MM.1S (cell line): ENCODE data around the gene FEM1C.

ENCODE experiments used
- DNase-seq: peaks from one replicate; pipeline ENCODE4 v3.0.0-alpha.2; 2015
- H2AFZ ChIP-seq: fragments of 300-600 bp; sonication (generic); 2 replicates; pipeline ENCODE4 v1.6.0; 2016; ENCODE audit warnings: antibody characterized with exemption, low read length
- H3F3A ChIP-seq: fragments of 300-600 bp; sonication (generic); 2 replicates; pipeline ENCODE4 v1.6.1; 2016; ENCODE audit warnings: mild to moderate bottlenecking, antibody characterized with exemption, low read length, moderate library complexity, mixed read lengths; ENCODE audit not compliant: insufficient read depth
- H3K27ac ChIP-seq: fragments of 300-600 bp; sonication (generic); 2 replicates; pipeline ENCODE4 v1.5.1; 2016; ENCODE audit warnings: mild to moderate bottlenecking, low read length
- H3K27me3 ChIP-seq: fragments of 300-600 bp; sonication (generic); replicated peaks from 2 replicates; pipeline ENCODE4 v1.6.0; 2016; ENCODE audit warnings: low read length; ENCODE audit not compliant: insufficient read depth
- H3K36me3 ChIP-seq: fragments of 300-600 bp; sonication (generic); replicated peaks from 2 replicates; pipeline ENCODE4 v1.6.1; 2016; ENCODE audit warnings: mild to moderate bottlenecking, low read length, mixed read lengths; ENCODE audit not compliant: insufficient read depth
- H3K4me1 ChIP-seq: fragments of 300-600 bp; sonication (generic); 2 replicates; pipeline ENCODE4 v1.6.1; 2016; ENCODE audit warnings: low read length, mixed read lengths
- H3K4me2 ChIP-seq: fragments of 300-600 bp; sonication (generic); 2 replicates; pipeline ENCODE4 v1.6.0; 2016; ENCODE audit warnings: low read depth, low read length
- H3K4me3 ChIP-seq: fragments of 300-600 bp; sonication (generic); 2 replicates; pipeline ENCODE4 v1.5.1; 2016; ENCODE audit warnings: low read length, mixed read lengths
- H3K79me2 ChIP-seq: fragments of 300-600 bp; sonication (generic); 2 replicates; pipeline ENCODE4 v1.6.1; 2016; ENCODE audit warnings: mixed run types, low read length, mixed read lengths
- H3K9ac ChIP-seq: fragments of 300-600 bp; sonication (generic); 2 replicates; pipeline ENCODE4 v1.6.1; 2016; ENCODE audit warnings: low read length, mixed read lengths
- H3K9me2 ChIP-seq: fragments of 300-600 bp; sonication (generic); replicated peaks from 2 replicates; pipeline ENCODE4 v1.6.1; 2016; ENCODE audit warnings: mild to moderate bottlenecking, low read length, mixed read lengths; ENCODE audit not compliant: insufficient read depth
- H3K9me3 ChIP-seq: fragments of 300-600 bp; sonication (generic); replicated peaks from 2 replicates; pipeline ENCODE4 v1.6.1; 2016; ENCODE audit warnings: mild to moderate bottlenecking, low read length, mixed read lengths; ENCODE audit not compliant: insufficient read depth
- H4K20me1 ChIP-seq: fragments of 300-600 bp; sonication (generic); 2 replicates; pipeline ENCODE4 v1.6.1; 2016; ENCODE audit warnings: mild to moderate bottlenecking, low read length, moderate library complexity, mixed read lengths; ENCODE audit not compliant: insufficient read depth
- CTCF ChIP-seq: fragments of 300-600 bp; sonication (generic); IDR thresholded peaks from 2 replicates; pipeline ENCODE4 v1.5.1; 2016; ENCODE audit warnings: antibody characterized with exemption, low read length, mixed read lengths
- EZH2 ChIP-seq: fragments of 300-600 bp; sonication (generic); optimal IDR thresholded peaks from 2 replicates; pipeline ENCODE3; 2017; ENCODE audit warnings: low read depth, mild to moderate bottlenecking, antibody characterized with exemption, low read length, mixed read lengths
- EZH2phosphoT487 ChIP-seq: fragments of 300-600 bp; sonication (generic); IDR thresholded peaks from 2 replicates; pipeline ENCODE4 v1.6.1; 2018; ENCODE audit warnings: antibody characterized with exemption, low read length

The FEM1C gene

GRCh38 chr5:115558388-115558956 lies 13.9 kb upstream of the FEM1C start:
- no peak overlapping the region for H2AFZ ChIP-seq

DNA sequence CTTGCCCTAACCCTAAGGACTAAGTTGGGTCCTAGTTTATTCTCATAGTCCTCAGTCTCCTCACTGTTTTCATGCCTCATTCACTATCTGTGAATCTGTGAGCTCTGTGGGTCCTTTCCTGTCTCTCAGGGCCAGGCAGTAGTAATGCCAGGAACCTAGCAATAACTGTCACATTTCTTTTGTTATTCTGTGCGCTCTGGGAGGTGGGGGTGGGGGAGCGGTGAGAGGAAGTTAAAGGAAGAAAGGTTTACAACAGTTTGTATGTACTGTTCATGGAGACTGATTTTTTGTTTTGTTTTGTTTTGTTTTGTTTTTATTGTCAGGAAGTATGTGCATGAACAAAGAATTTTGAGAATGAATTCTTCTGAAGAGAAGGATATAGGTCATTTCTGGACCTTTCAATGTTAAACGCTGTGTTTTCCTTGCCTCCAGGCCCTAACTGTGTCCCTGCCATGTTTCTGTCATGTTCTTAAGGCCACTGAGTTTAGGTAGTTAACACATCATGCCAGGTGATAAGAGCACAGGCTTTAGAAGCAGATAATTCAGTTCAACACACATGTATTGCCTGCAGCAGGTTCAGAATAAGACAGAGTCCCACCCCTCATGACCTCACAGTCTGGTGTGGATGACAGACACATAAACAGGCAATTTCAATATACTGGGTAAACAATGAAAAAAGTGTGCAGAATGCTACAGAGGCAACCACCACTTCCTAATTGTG lies 13.3 kb upstream of the FEM1C start:
- H3K9ac ChIP-seq, result no peak overlapping the region
- H3K4me3 ChIP-seq, result no peak overlapping the region
- no peaks in the 10 kb centered on the region for H3K36me3 ChIP-seq
- H3K9me3 ChIP-seq, result no peaks in the 10 kb centered on the region
- H3F3A ChIP-seq, result no peaks in the 10 kb centered on the region
- H3K27ac ChIP-seq, result no peak overlapping the region
- TF ChIP-seq EZH2phosphoT487 (no peak), CTCF (no peak), EZH2 (no peak)
- DNase-seq, result no peak
- H4K20me1 ChIP-seq, result no peaks in the 10 kb centered on the region
- no peak overlapping the region for H3K4me2 ChIP-seq
- no peaks in the 10 kb centered on the region for H3K9me2 ChIP-seq
- no peaks in the 10 kb centered on the region for H3K27me3 ChIP-seq
- H3K4me1 ChIP-seq, result no peaks in the 10 kb centered on the region
- H3K79me2 ChIP-seq, result no peaks in the 10 kb centered on the region
- no peak overlapping the region for H2AFZ ChIP-seq

More at GRCh38 chr5:115558388-115558956, 13.9 kb upstream of the FEM1C start:
- TF ChIP-seq EZH2phosphoT487, result no peak
- TF ChIP-seq EZH2, result no peak
- TF ChIP-seq CTCF, result no peak
- H3K9ac ChIP-seq, result no peak overlapping the region
- H3K9me3 ChIP-seq, result no peaks in the 10 kb centered on the region
- H3F3A ChIP-seq, result no peaks in the 10 kb centered on the region
- H3K79me2 ChIP-seq, result no peaks in the 10 kb centered on the region
- H4K20me1 ChIP-seq, result no peaks in the 10 kb centered on the region
- H3K27ac ChIP-seq, result no peak overlapping the region
- H3K4me1 ChIP-seq, result no peaks in the 10 kb centered on the region
- no peaks in the 10 kb centered on the region for H3K36me3 ChIP-seq
- no peak overlapping the region for H3K4me3 ChIP-seq
- no peak overlapping the region for H3K4me2 ChIP-seq
- H3K9me2 ChIP-seq, result no peaks in the 10 kb centered on the region
- DNase-seq, result no peak
- no peaks in the 10 kb centered on the region for H3K27me3 ChIP-seq

GRCh38 chr5:115556276-115556675 lies 11.7 kb upstream of the FEM1C start:
- no peaks in the 10 kb centered on the region for H3K9me2 ChIP-seq
- H3K27me3 ChIP-seq, result no peaks in the 10 kb centered on the region
- DNase-seq, result no peak
- H3K4me3 ChIP-seq, result no peak overlapping the region
- no peak overlapping the region for H3K9ac ChIP-seq
- no peaks in the 10 kb centered on the region for H3K9me3 ChIP-seq
- TF ChIP-seq EZH2phosphoT487, result no peak
- no peak for TF ChIP-seq EZH2
- no peak for TF ChIP-seq CTCF
- no peaks in the 10 kb centered on the region for H3F3A ChIP-seq
- no peak overlapping the region for H3K27ac ChIP-seq
- no peak overlapping the region for H3K4me2 ChIP-seq
- H3K36me3 ChIP-seq, result no peaks in the 10 kb centered on the region
- H3K4me1 ChIP-seq, result no peaks in the 10 kb centered on the region
- H2AFZ ChIP-seq, result no peak overlapping the region
- H3K79me2 ChIP-seq, result no peaks in the 10 kb centered on the region
- no peaks in the 10 kb centered on the region for H4K20me1 ChIP-seq
